ENCODE measurements around the gene INAVA. TPM values are rescaled to one million over a fixed set of nuclear protein-coding genes. Genes with fewer than 3 reads are reported as not detected.

INAVA gene
- total and polyA plus RNA-seq, 2 donors (not counting 1 experiment from before 2014, with no cell fraction given), result 0.06 to 0.34 TPM

GRCh38 chr1:200886594-200886993 is 8.1 kb upstream of the INAVA start:
- peak overlapping the region; percentile 53 for H3K27ac Mint-ChIP-seq
- ChIA-PET CTCF (interaction anchor here (2.1 kb wide), 1 partner anchor 13 kb away, joined by 8 read pairs; no protein-coding TSS in a partner anchor), POLR2A (no interaction called here)
- no peak overlapping the region for H2AFZ ChIP-seq (ENCODE audit: insufficient read depth, low read depth, low read length, poor library complexity, severe bottlenecking)
- H3K9ac ChIP-seq (ENCODE audit: low read length), result no peak overlapping the region
- no peak for TF ChIP-seq EZH2 (IDR thresholded peaks at IDR 0.05; ENCODE audit: borderline replicate concordance, insufficient read depth, low read depth, low read length, poor library complexity, severe bottlenecking)
- no peak for TF ChIP-seq CTCF (IDR thresholded peaks at IDR 0.05)
- WGBS (ENCODE audit: insufficient coverage), result no CpG with 5 or more reads among the region's 2 CpGs
- intact Hi-C loops (cut with micrococcal nuclease), result loop anchor here (10.0 kb wide), 1 partner anchor 138 kb away; the partner anchor contains the start of gene KIF21B
- no peak overlapping the region for H3K4me2 ChIP-seq (replicated peaks; ENCODE audit: low read depth, low read length, poor library complexity, severe bottlenecking)
- H3K4me3 Mint-ChIP-seq, result peak overlapping the region; percentile 49
- H3K79me2 ChIP-seq (ENCODE audit: control insufficient read depth, insufficient read depth, low read length), result no peaks in the 10 kb centered on the region
- no peaks in the 10 kb centered on the region for H3K9me3 ChIP-seq (ENCODE audit: control extremely low read depth in 1 of 3, control insufficient read depth in 2 of 3, insufficient read depth in 1 of 3, low read length in 2 of 3)
- no peak overlapping the region for H3K27ac ChIP-seq (ENCODE audit: low read length in 2 of 2)
- DNase-seq (no peak), ATAC-seq (ENCODE audit: low read depth) (no peak)
- H3K36me3 ChIP-seq (replicated peaks in 1 of 2; ENCODE audit: control extremely low read depth in 1 of 2, control insufficient read depth in 1 of 2, extremely low read depth in 1 of 2, insufficient read depth in 2 of 2, low read length in 1 of 2), result no peaks in the 10 kb centered on the region
- H3K27me3 Mint-ChIP-seq, result peaks cover 6% of the 10 kb centered on the region
- peaks cover 31 to 42% of the 10 kb centered on the region in 2 donors for H3K4me1 ChIP-seq (ENCODE audit: control insufficient read depth in 2 of 2, insufficient read depth in 2 of 2, low read length in 2 of 2)
- no peaks in the 10 kb centered on the region for H3K9me3 Mint-ChIP-seq (ENCODE audit: insufficient read depth)
- peaks cover 47% of the 10 kb centered on the region for H3K4me1 Mint-ChIP-seq
- peaks cover 0 to 14% (median 5%) of the 10 kb centered on the region in 4 experiments for H3K27me3 ChIP-seq (replicated peaks in 1 of 4; ENCODE audit: control extremely low read depth in 1 of 4, control insufficient read depth in 3 of 4, insufficient read depth in 4 of 4, low read length in 3 of 4)
- no peaks in the 10 kb centered on the region for H4K20me1 ChIP-seq (ENCODE audit: control insufficient read depth, insufficient read depth, low read length, poor library complexity, severe bottlenecking)
- H3K4me3 ChIP-seq (ENCODE audit: control extremely low read depth in 1 of 5, extremely low read depth in 1 of 5, insufficient read depth in 1 of 5, low read depth in 2 of 5, low read length in 4 of 5), result no peak overlapping the region

- H3K27ac ChIP-seq (ENCODE audit: low read length in 2 of 2), result no peak overlapping the region
- H3K79me2 ChIP-seq (ENCODE audit: control insufficient read depth, insufficient read depth, low read length), result no peaks in the 10 kb centered on the region
- ChIA-PET CTCF (interaction anchor here (2.1 kb wide), 1 partner anchor 13 kb away, joined by 8 read pairs; no protein-coding TSS in a partner anchor), POLR2A (no interaction called here)
- H3K9ac ChIP-seq (ENCODE audit: low read length), result no peak overlapping the region
- no peaks in the 10 kb centered on the region for H3K9me3 Mint-ChIP-seq (ENCODE audit: insufficient read depth)
- H3K4me1 ChIP-seq (ENCODE audit: control insufficient read depth in 2 of 2, insufficient read depth in 2 of 2, low read length in 2 of 2), result peaks cover 35 to 46% of the 10 kb centered on the region in 2 donors
- H3K9me3 ChIP-seq (ENCODE audit: control extremely low read depth in 1 of 3, control insufficient read depth in 2 of 3, insufficient read depth in 1 of 3, low read length in 2 of 3), result no peaks in the 10 kb centered on the region
- no peak overlapping the region for H2AFZ ChIP-seq (ENCODE audit: insufficient read depth, low read depth, low read length, poor library complexity, severe bottlenecking)
- TF ChIP-seq EZH2 (IDR thresholded peaks at IDR 0.05; ENCODE audit: borderline replicate concordance, insufficient read depth, low read depth, low read length, poor library complexity, severe bottlenecking) (no peak), CTCF (IDR thresholded peaks at IDR 0.05) (no peak)
- H3K27ac Mint-ChIP-seq, result peak overlapping the region; percentile 53
- peaks cover 0 to 19% (median 6%) of the 10 kb centered on the region in 4 experiments for H3K27me3 ChIP-seq (replicated peaks in 1 of 4; ENCODE audit: control extremely low read depth in 1 of 4, control insufficient read depth in 3 of 4, insufficient read depth in 4 of 4, low read length in 3 of 4)
- peaks cover 50% of the 10 kb centered on the region for H3K4me1 Mint-ChIP-seq
- no peaks in the 10 kb centered on the region for H3K36me3 ChIP-seq (replicated peaks in 1 of 2; ENCODE audit: control extremely low read depth in 1 of 2, control insufficient read depth in 1 of 2, extremely low read depth in 1 of 2, insufficient read depth in 2 of 2, low read length in 1 of 2)
- intact Hi-C loops (cut with micrococcal nuclease), result loop anchor here (10.0 kb wide), 1 partner anchor 138 kb away; the partner anchor contains the start of gene KIF21B
- 76% methylated on average over 8 of the region's 11 CpGs for WGBS (ENCODE audit: insufficient coverage)
- H3K4me3 ChIP-seq (ENCODE audit: control extremely low read depth in 1 of 5, extremely low read depth in 1 of 5, insufficient read depth in 1 of 5, low read depth in 2 of 5, low read length in 4 of 5), result no peak overlapping the region
- peak overlapping the region; percentile 21 for H3K4me2 ChIP-seq (replicated peaks; ENCODE audit: low read depth, low read length, poor library complexity, severe bottlenecking)
- peaks cover 9% of the 10 kb centered on the region for H3K27me3 Mint-ChIP-seq
- DNase-seq (no peak), ATAC-seq (ENCODE audit: low read depth) (no peak)
- H3K4me3 Mint-ChIP-seq, result peak overlapping the region; percentile 49
- H4K20me1 ChIP-seq (ENCODE audit: control insufficient read depth, insufficient read depth, low read length, poor library complexity, severe bottlenecking), result no peaks in the 10 kb centered on the region
These were observed 7.7 kb upstream of the INAVA start for GRCh38 chr1:200887036-200887435.
